Measurements from ENCODE around the gene PACRG.

PACRG gene

GRCh38 chr6:163098827-163099479 lies 371.2 kb downstream of the PACRG start:
- no peak for DNase-seq

- DNase-seq = no peak
Observed at GRCh38 chr6:163099621-163100171, 371.9 kb downstream of the PACRG start.

GRCh38 chr6:163100259-163100658 lies 372.5 kb downstream of the PACRG start:
- no peak for DNase-seq

GRCh38 chr6:163113358-163113962 lies 385.7 kb downstream of the PACRG start:
- DNase-seq = no peak

GRCh38 chr6:163118941-163119340 lies 391.2 kb downstream of the PACRG start:
- no peak for DNase-seq

GRCh38 chr6:163120223-163120622 lies 392.4 kb downstream of the PACRG start:
- no peak for DNase-seq

GRCh38 chr6:163121270-163121669 lies 393.5 kb downstream of the PACRG start:
- no peak for DNase-seq

GRCh38 chr6:163122365-163122764 lies 394.6 kb downstream of the PACRG start:
- no peak for DNase-seq

GRCh38 chr6:163123098-163123497 lies 395.3 kb downstream of the PACRG start:
- no peak for DNase-seq

- DNase-seq = no peak
Observed at GRCh38 chr6:163126741-163127140, 399.0 kb downstream of the PACRG start.

GRCh38 chr6:163127587-163127986 lies 399.8 kb downstream of the PACRG start:
- no peak for DNase-seq

- DNase-seq = no peak
Observed at GRCh38 chr6:163128324-163128723, 400.6 kb downstream of the PACRG start.

GRCh38 chr6:163132050-163132750 lies 404.4 kb downstream of the PACRG start:
- no peak for DNase-seq

GRCh38 chr6:163133017-163133416 lies 405.2 kb downstream of the PACRG start:
- no peak for DNase-seq

GRCh38 chr6:163133691-163134090 lies 405.9 kb downstream of the PACRG start:
- DNase-seq = no peak

- no peak for DNase-seq
Observed at GRCh38 chr6:163136681-163137397, 409.1 kb downstream of the PACRG start.

GRCh38 chr6:163137398-163137881 lies 409.7 kb downstream of the PACRG start:
- no peak for DNase-seq

GRCh38 chr6:163146036-163146435 lies 418.3 kb downstream of the PACRG start:
- DNase-seq = no peak

GRCh38 chr6:163147994-163148393 lies 420.2 kb downstream of the PACRG start:
- DNase-seq = no peak

GRCh38 chr6:163148451-163149278 lies 420.9 kb downstream of the PACRG start:
- no peak for DNase-seq

GRCh38 chr6:163149279-163149848 lies 421.6 kb downstream of the PACRG start:
- DNase-seq = no peak

- no peak for DNase-seq
Observed at GRCh38 chr6:163151212-163151611, 423.4 kb downstream of the PACRG start.
